Erythroblast (primary cell): ENCODE measurements around the gene SBF2.
"Not testable (repeated sequence)": the region's sequence is repeated elsewhere in the genome, so short reads cannot be mapped to it uniquely, and the experiment has no call there.

ENCODE experiments used
- DNase-seq, 2 experiments: peaks; one replicate each; lab custom pipeline; 2025; lab: John Stamatoyannopoulos, UW
- GATA1 ChIP-seq: IDR thresholded peaks from 2 replicates; pipeline ENCODE4 v1.6.1; 2011; ENCODE audit warnings: low read depth, mild to moderate bottlenecking, control low read depth, low read length, moderate library complexity
- POLR2A ChIP-seq: IDR thresholded peaks from 2 replicates; pipeline ENCODE4 v1.6.1; 2011; ENCODE audit warnings: mild to moderate bottlenecking, low read length

SBF2 gene

DNA sequence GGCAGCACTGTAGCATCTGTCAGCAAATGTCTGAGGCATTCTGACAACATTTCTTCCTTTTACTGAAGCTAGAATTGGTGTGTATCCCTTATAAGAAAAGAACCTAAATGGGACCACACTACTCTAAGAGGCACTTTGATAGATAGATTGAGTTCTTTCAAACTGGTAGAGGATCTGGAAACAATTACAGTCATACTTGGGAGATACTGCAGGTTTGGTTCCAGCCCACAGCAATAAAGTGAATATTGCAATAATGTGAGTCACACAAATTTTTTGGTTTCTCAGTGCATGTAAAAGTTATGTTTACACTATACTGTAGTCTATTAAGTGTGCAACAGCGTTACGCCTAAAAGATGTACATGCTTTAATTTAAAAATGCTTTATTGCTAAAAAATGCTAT lies 96.9 kb downstream of the SBF2 start:
- no peak for TF ChIP-seq POLR2A
- TF ChIP-seq GATA1: no peak
- DNase-seq: no peak

DNA sequence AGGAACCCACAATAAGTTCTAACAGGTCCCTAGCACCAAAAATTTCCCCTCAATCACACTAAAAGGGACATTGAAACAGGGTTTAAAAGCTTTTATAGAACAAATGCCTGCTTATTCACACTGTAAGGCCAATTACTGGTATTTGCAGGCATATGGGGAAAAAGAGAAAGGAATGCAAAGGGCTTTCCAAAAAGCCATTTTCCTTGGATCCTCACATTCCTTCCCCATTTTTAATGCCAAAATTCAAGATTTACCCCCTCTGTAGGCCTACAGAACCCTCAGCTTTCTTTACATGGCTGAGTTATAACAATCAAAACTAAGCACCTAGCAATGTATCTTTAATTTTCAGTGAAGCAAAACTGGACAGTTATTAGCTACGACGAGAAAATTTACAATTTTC lies 102.0 kb downstream of the SBF2 start:
- TF ChIP-seq GATA1 (no peak), POLR2A (no peak)
- DNase-seq: no peak

DNA sequence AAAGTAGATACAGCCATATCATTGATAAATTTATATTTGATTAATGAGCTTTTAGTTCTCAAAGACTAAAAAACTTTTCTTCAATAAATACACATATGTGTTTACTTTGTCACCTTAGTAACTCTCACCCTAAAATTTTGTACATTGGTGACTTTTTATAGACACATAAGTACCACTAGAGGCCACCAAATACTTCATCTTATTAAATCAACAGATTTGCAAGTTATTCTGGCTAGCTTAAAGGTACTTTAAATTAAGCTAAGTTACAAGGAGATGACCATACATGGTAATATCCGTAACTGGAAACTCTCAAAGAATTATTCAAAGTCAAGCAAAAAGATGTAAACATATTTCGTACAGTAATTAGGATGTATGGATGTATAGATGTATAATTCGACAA lies 112.2 kb downstream of the SBF2 start:
- peak in 1 of 2 experiments; percentile 9 for DNase-seq

DNA sequence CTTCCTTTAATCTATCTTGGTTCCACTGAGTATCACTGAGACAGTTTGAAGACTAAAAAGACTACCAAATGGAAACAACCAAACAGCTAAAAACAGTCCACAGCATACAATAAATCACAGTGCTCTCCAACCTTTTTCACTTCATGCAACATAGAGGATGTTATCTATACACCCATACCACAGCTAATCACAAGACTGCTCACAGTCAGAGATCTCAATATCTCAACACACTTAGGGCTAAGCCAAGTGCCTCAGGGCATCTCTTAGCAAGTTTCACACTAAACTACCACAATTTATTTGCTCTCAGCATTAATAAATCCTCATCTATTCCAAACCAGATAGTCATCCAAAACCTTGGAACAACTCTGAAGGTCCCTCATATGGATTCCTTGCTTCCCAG lies 129.4 kb downstream of the SBF2 start:
- DNase-seq: no peak
- no peak for TF ChIP-seq POLR2A
- no peak for TF ChIP-seq GATA1

More for the DNA sequence above, 112.2 kb downstream of the SBF2 start:
- no peak for TF ChIP-seq POLR2A
- no peak for TF ChIP-seq GATA1

DNA sequence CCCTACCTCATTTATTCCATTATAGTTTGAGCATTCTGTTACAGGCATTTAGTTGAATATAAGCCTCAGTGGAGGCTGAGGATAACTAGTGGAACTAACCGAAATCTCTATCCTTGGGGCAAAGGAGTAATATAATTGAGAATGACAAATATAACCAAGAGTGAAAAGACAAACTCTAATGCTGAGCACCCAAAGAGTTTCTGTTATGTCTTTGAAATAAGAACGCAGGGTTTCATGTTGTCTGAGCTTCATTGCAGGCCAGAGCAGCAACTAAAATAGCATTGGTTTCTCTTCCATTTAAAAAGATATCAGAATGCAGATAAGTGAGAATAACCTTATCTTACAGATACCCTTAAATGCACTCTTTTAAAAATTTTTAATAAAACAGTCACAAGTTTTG lies 131.8 kb downstream of the SBF2 start:
- DNase-seq: no peak
- TF ChIP-seq POLR2A: no peak
- TF ChIP-seq GATA1: no peak

DNA sequence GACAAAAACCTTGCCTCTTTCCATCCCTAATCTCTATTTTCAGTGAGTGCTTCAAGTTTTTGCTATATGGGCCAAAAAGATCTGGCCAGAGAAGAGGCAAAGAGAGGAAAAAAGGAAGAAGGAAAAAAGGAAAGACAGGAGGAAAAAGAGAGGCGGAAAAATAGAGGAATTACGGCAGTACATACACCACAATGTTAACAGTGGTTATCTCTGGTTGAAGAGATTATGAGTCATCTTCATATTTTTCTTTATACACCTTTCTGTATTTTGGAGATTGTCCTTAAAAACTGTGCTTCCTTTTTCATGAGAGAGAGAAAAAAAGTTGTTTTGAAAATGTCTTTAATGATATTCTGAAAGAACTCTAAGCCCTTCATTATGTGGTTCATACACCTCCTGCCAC lies 133.7 kb downstream of the SBF2 start:
- TF ChIP-seq GATA1: no peak
- no peak for TF ChIP-seq POLR2A
- no peak for DNase-seq

DNA sequence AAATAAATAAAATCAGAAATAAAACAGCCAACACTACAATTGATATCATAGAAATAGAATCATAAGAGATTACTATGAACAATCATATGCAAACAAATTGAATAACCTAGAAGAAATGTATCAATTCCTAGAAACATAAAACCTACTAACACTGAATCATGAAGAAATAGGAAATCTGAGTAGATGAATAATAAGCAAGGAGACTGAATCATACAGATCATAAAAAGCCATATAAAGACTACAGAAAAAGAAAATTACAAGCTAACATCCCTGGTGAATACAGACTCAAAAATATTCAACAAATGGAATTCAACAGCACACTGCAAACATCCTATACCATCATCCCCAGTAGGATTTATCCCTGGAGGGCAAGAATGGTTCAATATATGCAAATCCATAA lies 135.6 kb downstream of the SBF2 start:
- DNase-seq: no peak
- no peak for TF ChIP-seq POLR2A
- TF ChIP-seq GATA1: no peak

DNA sequence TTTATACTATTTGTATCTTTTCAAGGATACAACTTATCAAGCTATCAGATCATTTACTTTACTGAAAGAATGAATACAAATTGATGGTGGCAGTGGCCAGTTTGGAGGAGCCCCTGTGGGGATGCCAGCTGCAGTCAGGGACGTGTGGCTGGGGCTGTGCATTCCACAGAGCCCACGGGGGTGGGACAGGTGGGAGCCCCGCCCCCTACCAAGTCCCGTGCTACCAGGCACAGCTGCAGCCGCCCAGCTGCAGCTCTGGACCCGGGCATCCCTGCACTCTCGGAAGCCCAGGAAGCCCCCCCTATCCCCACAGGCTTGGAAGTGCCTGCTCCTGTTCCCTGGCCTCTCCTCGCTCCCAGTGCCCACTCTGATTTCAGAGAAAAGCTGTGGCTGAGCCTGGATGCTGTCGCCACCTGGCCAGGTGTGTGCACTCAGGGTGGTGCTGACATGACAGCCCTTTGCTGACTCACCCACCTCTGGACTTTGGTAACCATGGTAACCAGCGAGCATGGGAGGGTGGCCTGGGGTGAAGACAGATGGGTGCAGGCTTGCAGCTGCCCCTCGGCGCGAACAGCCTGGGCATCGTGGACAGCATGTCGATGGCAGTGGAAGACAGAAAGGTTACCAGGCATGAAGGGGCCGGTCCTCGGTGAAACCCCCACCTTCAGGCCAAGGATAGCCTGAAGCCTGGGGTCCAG lies 138.1 kb downstream of the SBF2 start:
- TF ChIP-seq POLR2A (no peak), GATA1 (no peak)
- no peak for DNase-seq

DNA sequence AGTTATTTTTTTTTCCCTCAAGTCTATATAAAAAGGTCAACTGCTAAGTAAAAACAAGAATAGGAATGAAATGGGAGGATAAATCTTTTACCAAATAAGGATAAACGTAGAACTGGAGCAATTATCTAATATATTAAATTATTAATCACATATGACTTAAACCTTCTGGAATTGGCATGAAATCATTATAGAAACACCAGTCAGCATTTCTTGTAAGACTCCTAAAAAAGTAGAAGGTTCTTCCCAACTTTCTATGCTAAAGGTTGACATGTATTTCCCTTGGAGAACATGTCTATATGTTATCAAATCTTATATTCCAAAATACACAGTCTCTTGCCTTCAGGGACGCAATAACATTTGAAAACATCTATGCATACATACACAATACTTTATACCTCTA lies 143.2 kb downstream of the SBF2 start:
- TF ChIP-seq POLR2A (no peak), GATA1 (no peak)
- no peak for DNase-seq

DNA sequence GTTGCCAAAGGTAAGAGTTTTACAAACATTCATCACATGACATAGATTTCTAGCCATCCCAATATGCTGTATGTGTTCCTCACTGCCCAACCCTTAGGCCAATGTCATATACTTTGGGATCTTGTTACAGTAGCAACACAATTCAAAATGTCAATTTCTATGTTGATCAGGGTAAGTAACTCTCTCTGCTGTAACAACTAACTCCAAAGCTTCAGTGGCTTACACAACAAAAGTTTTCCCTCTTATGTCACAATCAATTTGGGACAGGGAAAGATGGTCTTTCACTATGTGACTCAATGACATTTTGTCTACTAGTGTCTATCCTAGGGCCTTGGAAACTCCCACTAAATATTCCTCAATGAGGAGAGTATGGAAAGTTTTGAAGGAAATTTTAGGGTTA lies 144.5 kb downstream of the SBF2 start:
- no peak for DNase-seq
- no peak for TF ChIP-seq GATA1
- no peak for TF ChIP-seq POLR2A

DNA sequence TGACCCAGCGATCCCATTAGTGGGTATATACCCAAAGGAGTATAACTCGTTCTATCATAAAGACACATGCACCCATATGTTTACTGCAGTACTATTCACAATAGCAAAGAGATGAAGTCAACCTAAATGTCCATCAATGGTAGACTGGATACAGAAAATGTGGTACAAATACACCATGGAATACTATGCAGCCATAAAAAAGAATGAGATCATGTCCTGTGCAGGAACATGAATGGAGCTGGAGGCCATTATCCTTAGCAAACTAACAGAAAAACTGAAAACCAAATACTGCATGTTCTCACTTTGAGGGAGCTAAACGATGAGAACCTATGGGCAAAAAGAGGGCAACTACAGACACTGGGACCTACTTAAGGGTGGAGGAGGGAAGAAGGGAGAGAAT lies 146.8 kb downstream of the SBF2 start:
- TF ChIP-seq GATA1 (no peak), POLR2A (no peak)
- no peak for DNase-seq

DNA sequence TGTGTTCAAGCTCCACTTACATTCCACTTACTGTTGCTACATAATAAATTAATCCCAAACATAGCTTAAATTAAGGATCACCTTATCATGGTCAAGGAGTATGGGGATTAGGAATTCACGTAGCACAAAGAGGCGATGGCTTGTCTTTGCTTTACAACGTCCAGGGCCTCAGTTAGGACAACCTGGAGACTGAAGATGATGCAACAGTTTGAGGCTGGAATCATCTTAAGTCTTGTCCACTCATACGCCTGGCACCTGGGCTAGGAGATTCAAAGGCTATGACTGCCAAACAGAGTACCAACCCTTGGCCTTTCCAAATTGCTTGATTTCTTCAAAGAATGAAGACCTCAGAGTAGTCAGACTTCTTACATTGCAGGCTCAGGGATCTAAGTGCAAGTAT lies 149.1 kb downstream of the SBF2 start:
- TF ChIP-seq POLR2A: no peak
- no peak for TF ChIP-seq GATA1

DNA sequence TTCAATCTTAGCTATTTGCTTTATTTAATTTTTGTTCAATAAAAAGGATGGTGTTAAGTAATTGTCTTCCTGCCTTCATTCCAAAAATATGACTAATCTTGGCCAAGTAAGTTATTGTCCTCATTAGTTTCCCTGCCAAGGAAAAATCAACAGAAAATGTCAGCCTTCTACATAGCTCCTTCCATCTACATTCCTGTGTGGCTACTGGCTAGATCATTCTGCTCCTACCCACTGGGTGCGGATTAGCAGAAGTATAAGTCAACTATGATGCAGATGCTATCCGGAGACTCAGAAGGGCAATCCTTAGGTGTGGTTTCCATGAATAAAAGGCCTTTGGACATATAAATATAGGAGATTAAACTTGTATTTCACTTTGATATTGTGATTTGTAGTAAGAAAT lies 154.4 kb downstream of the SBF2 start:
- no peak for DNase-seq
- TF ChIP-seq GATA1 (no peak), POLR2A (no peak)

More for the DNA sequence above, 149.1 kb downstream of the SBF2 start:
- DNase-seq: no peak

DNA sequence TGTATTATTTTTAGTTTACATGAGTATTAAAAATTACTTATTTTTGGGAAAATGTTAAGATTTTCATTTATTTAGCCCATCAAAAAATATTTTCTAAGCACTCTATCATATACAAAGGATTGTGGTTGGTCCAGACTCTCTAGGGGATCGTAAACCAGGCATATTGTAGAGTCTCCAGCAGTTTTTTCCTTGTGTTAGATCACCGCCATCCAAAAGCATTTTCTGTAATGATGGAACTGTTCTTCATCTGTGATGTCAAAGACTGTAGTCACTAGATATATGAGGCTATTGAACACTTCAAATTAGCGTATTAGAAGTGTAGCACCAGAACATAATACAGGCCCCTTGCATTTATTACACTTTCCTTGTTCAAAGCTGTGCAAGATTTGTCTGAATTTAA lies 154.9 kb downstream of the SBF2 start:
- DNase-seq: no peak
- TF ChIP-seq GATA1 (no peak), POLR2A (no peak)

DNA sequence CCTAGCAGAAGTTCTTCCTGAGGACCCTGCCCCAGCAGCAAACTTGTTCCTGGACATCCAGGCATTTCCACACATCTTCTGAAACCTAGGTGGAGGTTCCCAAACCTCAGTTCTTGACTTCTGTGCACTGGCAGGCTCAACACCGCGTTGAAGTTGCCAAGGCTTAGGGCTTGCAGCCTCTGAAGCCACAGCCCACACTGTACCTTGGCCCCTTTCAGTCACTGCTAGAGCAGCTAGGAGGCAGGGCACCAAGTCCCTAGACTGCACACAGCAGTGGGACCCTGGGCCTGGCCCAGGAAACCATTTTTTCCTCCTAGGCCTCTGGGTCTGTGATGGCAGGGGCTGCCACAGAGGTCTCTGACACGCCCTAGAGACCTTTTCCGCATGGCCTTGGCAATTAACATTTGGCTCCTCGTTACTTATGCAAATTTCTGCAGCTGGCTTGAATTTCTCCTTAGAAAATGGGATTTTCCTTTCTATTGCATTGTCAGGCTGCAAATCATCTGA lies 159.0 kb downstream of the SBF2 start:
- DNase-seq: no peak
- TF ChIP-seq POLR2A: no peak
- TF ChIP-seq GATA1: no peak

DNA sequence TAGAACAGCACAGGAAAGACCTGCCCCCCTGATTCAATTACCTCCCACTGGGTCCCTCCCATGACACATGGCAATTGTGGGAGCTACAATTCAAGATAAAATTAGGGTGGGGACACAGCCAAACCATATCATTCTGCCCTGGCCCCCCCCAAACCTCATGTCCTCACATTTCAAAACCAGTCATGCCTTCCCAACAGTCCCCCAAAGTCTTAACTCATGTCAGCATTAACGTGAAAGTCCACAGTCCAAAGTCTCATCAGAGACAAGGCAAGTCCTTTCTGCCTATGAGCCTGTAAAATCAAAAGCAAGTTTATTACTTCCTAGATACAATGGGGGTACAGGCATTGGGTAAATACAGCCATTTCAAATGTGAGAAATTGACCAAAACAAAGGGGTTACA lies 159.8 kb downstream of the SBF2 start:
- DNase-seq: not testable (repeated sequence)

DNA sequence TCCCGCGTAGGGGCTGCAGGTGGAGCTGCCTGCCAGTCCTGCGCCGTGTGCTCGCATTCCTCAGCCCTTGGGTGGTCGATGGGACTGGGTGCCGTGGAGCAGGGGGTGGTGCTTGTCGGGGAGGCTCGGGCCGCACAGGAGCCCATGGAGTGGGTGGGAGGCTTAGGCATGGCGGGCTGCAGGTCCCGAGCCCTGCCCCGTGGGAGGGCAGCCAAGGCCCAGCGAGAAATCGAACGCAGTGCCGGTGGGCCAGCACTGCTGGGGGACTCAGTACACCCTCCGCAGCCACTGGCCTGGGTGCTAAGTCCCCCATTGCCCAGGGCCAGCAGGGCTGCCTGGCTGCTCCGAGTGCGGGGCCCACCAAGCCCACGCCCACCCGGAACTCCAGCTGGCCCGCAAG lies 160.8 kb downstream of the SBF2 start:
- not testable (repeated sequence) for DNase-seq
